Measurements from ENCODE around the gene STX5.

STX5 gene

DNA sequence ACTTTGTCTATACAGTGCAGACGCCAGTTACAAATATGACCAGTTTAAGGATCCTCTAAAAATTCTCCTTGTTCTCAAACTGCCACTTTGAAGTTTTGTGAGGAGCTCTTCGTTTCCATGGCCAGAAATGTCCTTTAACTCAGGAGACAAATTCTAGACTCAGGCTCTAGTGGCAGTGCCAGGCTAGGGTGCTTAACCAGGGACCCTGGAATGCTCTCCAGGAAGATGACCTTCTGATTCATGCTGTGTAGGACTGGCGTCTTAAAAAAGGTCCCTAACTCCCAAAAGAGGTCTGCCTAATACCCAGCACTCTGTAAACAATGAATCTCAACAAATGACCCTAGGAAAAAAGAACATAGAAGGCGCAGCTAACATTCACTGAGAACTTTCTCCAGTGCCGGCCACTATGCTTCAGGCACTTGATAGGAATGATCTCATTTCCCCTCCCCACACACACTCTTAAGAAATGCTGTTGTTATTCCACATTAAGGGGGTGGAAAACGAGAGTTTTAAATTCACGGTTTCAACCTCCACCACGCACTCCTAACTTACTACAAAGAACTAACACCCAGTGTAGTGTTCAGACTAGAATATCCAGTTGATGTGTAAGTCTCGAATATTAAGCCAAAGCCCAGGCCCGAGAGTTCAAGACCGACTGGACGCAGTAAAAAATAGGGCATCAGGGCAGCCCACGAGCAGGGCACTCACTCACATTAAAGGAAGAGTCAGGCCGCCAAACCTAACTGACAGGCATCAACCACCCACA lies 27.4 kb downstream of the STX5 start:
- H3K27me3 Mint-ChIP-seq = no peaks in the 10 kb centered on the region
- peak overlapping the region; percentile 94 for H3K4me3 Mint-ChIP-seq
- H3K36me3 Mint-ChIP-seq (ENCODE audit: insufficient read depth) = peaks cover 54% of the 10 kb centered on the region
- H3K4me1 Mint-ChIP-seq = peaks cover 24% of the 10 kb centered on the region
- ATAC-seq (replicated peaks; ENCODE audit: extremely low read depth, poor library complexity, severe bottlenecking) = peak; percentile 45
- no peaks in the 10 kb centered on the region for H3K9me3 Mint-ChIP-seq
- peak overlapping the region; percentile 93 for H3K27ac Mint-ChIP-seq (ENCODE audit: low read depth)
- DNase-seq (ENCODE audit: low spot score in 2 of 2) = no peak

DNA sequence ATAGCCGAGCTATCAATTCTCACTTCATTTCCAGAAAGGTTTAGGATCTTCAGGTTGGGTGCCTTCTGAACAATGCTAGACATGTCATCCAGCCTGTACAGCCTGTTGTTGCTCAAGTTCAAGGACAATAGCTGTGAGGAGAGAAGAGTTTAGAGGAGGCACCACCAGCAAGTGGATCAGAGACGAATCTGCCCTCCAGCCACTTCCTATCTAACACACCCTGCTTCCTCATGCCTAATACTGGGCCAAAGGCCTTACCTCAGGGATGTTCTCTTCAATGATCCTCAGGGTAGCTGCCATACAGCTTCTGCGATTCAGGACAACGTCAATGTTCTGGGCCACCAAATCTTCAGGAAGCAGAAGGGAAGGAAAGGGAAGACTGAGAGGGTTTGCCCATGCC lies 30.8 kb downstream of the STX5 start:
- H3K4me3 Mint-ChIP-seq = no peak overlapping the region
- H3K27ac Mint-ChIP-seq (ENCODE audit: low read depth) = no peak overlapping the region

DNA sequence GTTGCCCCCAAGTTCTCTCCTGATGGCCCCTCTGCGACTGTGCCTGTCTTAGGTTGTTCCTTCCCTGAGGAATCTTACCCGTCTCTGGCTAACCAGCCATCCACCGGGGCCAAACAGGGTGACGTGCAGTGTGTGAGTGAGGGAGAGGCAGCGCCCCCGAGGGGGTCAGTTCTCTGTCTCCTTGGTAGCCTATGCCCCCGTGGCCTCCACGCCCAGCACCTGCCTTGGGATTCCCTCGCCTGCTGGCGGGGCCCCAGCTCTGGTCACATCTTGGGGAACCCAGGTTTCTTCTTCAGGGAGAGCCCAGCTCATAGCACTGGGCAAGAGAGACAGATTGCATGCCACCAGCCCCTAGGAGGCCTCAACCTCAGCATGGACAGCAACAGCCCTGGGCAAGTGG lies 32.4 kb downstream of the STX5 start:
- Mint-ChIP-seq H3K9me3 (no peaks in the 10 kb centered on the region), H3K27me3 (no peaks in the 10 kb centered on the region), H3K4me3 (no peak overlapping the region), H3K27ac (ENCODE audit: low read depth) (peak overlapping the region; percentile 87), H3K4me1 (peaks cover 26% of the 10 kb centered on the region), H3K36me3 (ENCODE audit: insufficient read depth) (peaks cover 89% of the 10 kb centered on the region)
- ATAC-seq (replicated peaks; ENCODE audit: extremely low read depth, poor library complexity, severe bottlenecking) (no peak), DNase-seq (ENCODE audit: low spot score in 2 of 2) (no peak)

More for the DNA sequence above, 30.8 kb downstream of the STX5 start:
- Mint-ChIP-seq H3K27me3 (no peaks in the 10 kb centered on the region), H3K36me3 (ENCODE audit: insufficient read depth) (peaks cover 84% of the 10 kb centered on the region), H3K9me3 (no peaks in the 10 kb centered on the region), H3K4me1 (peaks cover 33% of the 10 kb centered on the region)
- no peak for DNase-seq (ENCODE audit: low spot score in 2 of 2)
- no peak for ATAC-seq (replicated peaks; ENCODE audit: extremely low read depth, poor library complexity, severe bottlenecking)

DNA sequence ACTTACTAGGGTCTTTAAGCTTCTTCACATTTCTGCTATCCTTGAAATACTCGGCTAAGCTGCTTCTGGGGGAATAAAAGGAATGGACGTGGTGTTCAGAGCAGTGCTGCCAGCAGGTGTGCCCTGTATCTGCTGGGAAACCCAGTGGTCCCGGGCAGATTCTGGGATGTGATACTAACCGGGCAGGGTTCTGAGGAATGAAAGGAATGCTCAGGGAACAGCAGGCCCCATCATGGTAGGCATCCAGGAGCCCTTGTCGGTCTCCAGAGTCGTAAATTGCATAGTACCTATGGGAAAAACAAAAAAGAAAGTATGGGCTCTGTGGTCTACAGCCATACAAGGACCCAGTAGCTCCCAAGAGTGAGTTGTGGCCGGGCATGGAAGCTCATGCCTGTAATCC lies 35.6 kb downstream of the STX5 start:
- H3K9me3 Mint-ChIP-seq = no peaks in the 10 kb centered on the region
- no peak overlapping the region for H3K27ac Mint-ChIP-seq (ENCODE audit: low read depth)
- H3K4me3 Mint-ChIP-seq = no peak overlapping the region
- ATAC-seq (replicated peaks; ENCODE audit: extremely low read depth, poor library complexity, severe bottlenecking) (no peak), DNase-seq (ENCODE audit: low spot score in 2 of 2) (no peak)
- H3K27me3 Mint-ChIP-seq = no peaks in the 10 kb centered on the region
- peaks cover 34% of the 10 kb centered on the region for H3K4me1 Mint-ChIP-seq
- peaks cover 85% of the 10 kb centered on the region for H3K36me3 Mint-ChIP-seq (ENCODE audit: insufficient read depth)

- Mint-ChIP-seq H3K27ac (ENCODE audit: low read depth) (peak overlapping the region; percentile 29), H3K27me3 (no peaks in the 10 kb centered on the region), H3K4me3 (no peak overlapping the region), H3K4me1 (peaks cover 49% of the 10 kb centered on the region), H3K36me3 (ENCODE audit: insufficient read depth) (peaks cover 68% of the 10 kb centered on the region), H3K9me3 (no peaks in the 10 kb centered on the region)
- DNase-seq (ENCODE audit: low spot score in 2 of 2) (no peak), ATAC-seq (replicated peaks; ENCODE audit: extremely low read depth, poor library complexity, severe bottlenecking) (no peak)
Measured at GRCh38 chr11:62794201-62794775, 37.6 kb downstream of the STX5 start.

GRCh38 chr11:62792202-62792575 lies 39.7 kb downstream of the STX5 start:
- Mint-ChIP-seq H3K4me1 (peaks cover 51% of the 10 kb centered on the region), H3K9me3 (no peaks in the 10 kb centered on the region), H3K27ac (ENCODE audit: low read depth) (peak overlapping the region; percentile 83), H3K4me3 (peak overlapping the region; percentile 97), H3K36me3 (ENCODE audit: insufficient read depth) (peaks cover 54% of the 10 kb centered on the region), H3K27me3 (no peaks in the 10 kb centered on the region)
- ATAC-seq (replicated peaks; ENCODE audit: extremely low read depth, poor library complexity, severe bottlenecking) = no peak
- no peak for DNase-seq (ENCODE audit: low spot score in 2 of 2)

- Mint-ChIP-seq H3K27me3 (no peaks in the 10 kb centered on the region), H3K4me3 (peak within 1 kb of the TSS; percentile 97), H3K27ac (ENCODE audit: low read depth) (peak within 1 kb of the TSS; percentile 83), H3K4me1 (peaks cover 51% of the 10 kb centered on the region), H3K9me3 (no peaks in the 10 kb centered on the region), H3K36me3 (ENCODE audit: insufficient read depth) (peaks cover 51% of the 10 kb centered on the region)
- DNase-seq (ENCODE audit: low spot score in 2 of 2) = peak; percentile 80 to 83
- ATAC-seq (replicated peaks; ENCODE audit: extremely low read depth, poor library complexity, severe bottlenecking) = peak; percentile 73
Measured at GRCh38 chr11:62791501-62792201, 40.2 kb downstream of the STX5 start, which contains the start of gene TMEM223. TSS of gene TMEM223 (minus strand) at chr11:62792006. CDS start at chr11:62791994, 12 bp downstream.

- Mint-ChIP-seq H3K4me1 (peaks cover 53% of the 10 kb centered on the region), H3K9me3 (no peaks in the 10 kb centered on the region), H3K27ac (ENCODE audit: low read depth) (peak overlapping the region; percentile 74), H3K36me3 (ENCODE audit: insufficient read depth) (peaks cover 39% of the 10 kb centered on the region), H3K27me3 (no peaks in the 10 kb centered on the region), H3K4me3 (peak overlapping the region; percentile 97)
- ATAC-seq (replicated peaks; ENCODE audit: extremely low read depth, poor library complexity, severe bottlenecking) = no peak
- no peak for DNase-seq (ENCODE audit: low spot score in 2 of 2)
Measured at GRCh38 chr11:62789576-62789975, 42.3 kb downstream of the STX5 start.

DNA sequence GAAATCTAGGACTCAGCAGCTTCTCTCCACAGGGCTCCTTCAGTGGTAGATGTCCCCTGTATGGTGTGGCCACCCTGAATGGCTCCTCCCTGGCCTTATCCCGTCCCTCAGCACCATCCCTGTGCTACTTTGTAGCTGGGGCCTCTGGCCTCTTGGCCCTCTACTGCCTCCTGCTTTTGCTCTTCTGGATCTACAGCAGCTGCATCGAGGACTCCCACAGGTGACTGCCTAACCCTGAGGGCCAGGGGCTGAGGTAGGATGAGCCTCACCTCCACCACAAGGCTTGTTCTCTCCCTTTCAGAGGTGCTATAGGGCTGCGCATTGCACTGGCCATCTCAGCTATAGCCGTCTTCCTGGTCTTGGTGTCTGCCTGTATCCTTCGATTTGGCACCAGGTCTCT lies 42.9 kb downstream of the STX5 start:
- ATAC-seq (replicated peaks; ENCODE audit: extremely low read depth, poor library complexity, severe bottlenecking) (no peak), DNase-seq (ENCODE audit: low spot score in 2 of 2) (no peak)
- H3K27me3 Mint-ChIP-seq = no peaks in the 10 kb centered on the region
- peak overlapping the region; percentile 97 for H3K4me3 Mint-ChIP-seq
- peaks cover 34% of the 10 kb centered on the region for H3K36me3 Mint-ChIP-seq (ENCODE audit: insufficient read depth)
- peak overlapping the region; percentile 74 for H3K27ac Mint-ChIP-seq (ENCODE audit: low read depth)
- no peaks in the 10 kb centered on the region for H3K9me3 Mint-ChIP-seq
- peaks cover 48% of the 10 kb centered on the region for H3K4me1 Mint-ChIP-seq

DNA sequence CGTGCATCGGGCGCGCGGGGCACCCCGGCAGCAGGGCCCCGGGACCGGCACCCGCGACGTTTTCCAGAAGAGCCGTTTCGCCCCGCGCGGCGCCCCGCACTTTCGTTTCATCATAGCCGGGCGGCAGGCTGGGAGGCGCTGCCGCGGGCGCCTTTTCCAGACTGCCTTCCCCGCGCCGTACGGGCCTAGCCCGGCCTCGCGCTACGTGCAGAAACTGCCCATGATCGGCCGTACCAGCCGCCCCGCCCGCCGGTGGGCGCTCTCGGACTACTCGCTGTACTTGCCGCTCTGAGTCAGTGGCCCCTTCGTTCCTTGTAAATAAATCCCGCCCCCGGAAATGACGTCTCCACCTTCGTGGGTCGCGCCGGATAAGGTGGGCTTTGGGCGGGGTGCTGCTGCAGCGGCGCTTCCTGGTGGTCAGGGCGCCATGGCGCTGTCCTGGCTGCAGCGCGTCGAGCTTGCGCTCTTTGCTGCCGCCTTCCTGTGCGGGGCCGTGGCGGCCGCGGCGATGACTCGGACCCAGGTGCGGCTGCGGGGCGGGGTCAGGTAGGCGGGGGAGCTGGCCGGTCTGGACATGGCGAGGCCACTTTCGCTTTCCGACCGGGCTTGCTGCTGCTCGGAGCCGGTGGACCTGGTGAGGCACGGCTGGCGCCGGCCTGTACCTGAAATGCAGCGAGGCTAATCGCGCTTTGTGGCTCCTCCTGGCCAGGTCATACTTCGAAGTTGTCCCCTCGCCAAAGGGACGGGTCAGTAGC lies 44.7 kb downstream of the STX5 start, which contains the start of gene TMEM179B:
TMEM179B (plus strand) TSS at position 398 of the 755 bp plus-strand sequence; CDS start at position 428, 30 bp downstream.
- H3K36me3 Mint-ChIP-seq (ENCODE audit: insufficient read depth) = peaks cover 30% of the 10 kb centered on the region

DNA sequence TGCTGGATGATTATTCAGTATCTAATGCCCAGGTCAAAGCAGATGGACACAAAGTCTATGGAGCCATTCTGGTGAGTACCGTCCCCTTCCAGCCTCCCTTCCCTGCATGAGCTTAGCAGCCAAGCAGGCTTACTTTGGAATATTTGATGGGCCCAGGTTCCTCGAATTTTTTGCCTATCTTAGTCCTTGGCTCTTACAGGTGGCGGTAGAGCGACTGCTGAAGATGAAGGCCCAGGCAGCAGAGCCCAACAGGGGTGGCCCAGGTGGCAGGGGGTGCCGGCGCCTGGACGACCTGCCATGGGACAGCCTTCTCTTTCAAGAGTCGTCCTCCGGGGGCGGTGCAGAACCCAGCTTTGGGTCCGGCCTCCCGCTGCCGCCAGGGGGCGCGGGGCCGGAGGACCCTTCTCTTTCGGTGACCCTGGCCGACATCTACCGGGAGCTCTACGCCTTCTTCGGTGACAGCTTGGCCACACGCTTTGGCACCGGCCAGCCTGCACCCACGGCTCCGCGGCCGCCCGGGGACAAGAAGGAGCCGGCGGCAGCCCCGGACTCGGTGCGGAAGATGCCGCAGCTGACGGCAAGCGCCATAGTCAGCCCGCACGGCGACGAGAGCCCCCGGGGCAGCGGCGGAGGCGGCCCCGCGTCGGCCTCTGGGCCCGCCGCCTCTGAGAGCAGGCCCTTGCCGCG lies 45.4 kb downstream of the STX5 start:
- H3K27ac Mint-ChIP-seq (ENCODE audit: low read depth) = peak overlapping the region; percentile 91
- H3K9me3 Mint-ChIP-seq = no peaks in the 10 kb centered on the region
- H3K4me1 Mint-ChIP-seq = peaks cover 43% of the 10 kb centered on the region
- ATAC-seq (replicated peaks; ENCODE audit: extremely low read depth, poor library complexity, severe bottlenecking) (peak; percentile 75), DNase-seq (ENCODE audit: low spot score in 2 of 2) (peak; percentile 77 to 80)
- H3K27me3 Mint-ChIP-seq = no peaks in the 10 kb centered on the region
- peaks cover 27% of the 10 kb centered on the region for H3K36me3 Mint-ChIP-seq (ENCODE audit: insufficient read depth)
- peak overlapping the region; percentile 97 for H3K4me3 Mint-ChIP-seq

More for the DNA sequence above, 44.7 kb downstream of the STX5 start, which contains the start of gene TMEM179B:
- Mint-ChIP-seq H3K27me3 (no peaks in the 10 kb centered on the region), H3K27ac (ENCODE audit: low read depth) (peak within 1 kb of the TSS; percentile 91), H3K4me1 (peaks cover 48% of the 10 kb centered on the region), H3K4me3 (peak within 1 kb of the TSS; percentile 97), H3K9me3 (no peaks in the 10 kb centered on the region)
- peak; percentile 95 to 97 for DNase-seq (ENCODE audit: low spot score in 2 of 2)
- ATAC-seq (replicated peaks; ENCODE audit: extremely low read depth, poor library complexity, severe bottlenecking) = peak; percentile 78

All from central memory CD8-positive, alpha-beta T cell (primary cell).